Measurements from ENCODE around the gene SEMA3B.

DNA sequence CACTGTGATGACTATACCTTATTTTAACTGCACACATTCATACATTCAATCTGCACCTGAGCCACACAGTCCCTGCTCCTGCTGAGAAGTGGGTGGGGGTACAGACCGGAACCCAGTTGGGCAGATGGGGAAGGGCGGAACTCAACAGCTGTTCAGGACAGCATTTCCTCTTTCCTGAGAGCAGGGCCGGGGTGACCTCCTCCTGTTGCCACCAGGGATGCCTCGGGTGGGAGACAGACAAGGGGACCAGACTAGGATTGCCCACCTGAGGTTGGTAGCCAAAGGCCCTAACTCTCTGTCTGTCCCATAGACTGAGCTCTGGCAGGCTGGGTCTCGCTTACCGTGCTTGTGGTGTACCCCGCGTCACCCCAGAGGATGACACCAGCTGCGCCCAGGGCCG lies 49.7 kb downstream of the SEMA3B start:
- TF ChIP-seq, protein P1, sequence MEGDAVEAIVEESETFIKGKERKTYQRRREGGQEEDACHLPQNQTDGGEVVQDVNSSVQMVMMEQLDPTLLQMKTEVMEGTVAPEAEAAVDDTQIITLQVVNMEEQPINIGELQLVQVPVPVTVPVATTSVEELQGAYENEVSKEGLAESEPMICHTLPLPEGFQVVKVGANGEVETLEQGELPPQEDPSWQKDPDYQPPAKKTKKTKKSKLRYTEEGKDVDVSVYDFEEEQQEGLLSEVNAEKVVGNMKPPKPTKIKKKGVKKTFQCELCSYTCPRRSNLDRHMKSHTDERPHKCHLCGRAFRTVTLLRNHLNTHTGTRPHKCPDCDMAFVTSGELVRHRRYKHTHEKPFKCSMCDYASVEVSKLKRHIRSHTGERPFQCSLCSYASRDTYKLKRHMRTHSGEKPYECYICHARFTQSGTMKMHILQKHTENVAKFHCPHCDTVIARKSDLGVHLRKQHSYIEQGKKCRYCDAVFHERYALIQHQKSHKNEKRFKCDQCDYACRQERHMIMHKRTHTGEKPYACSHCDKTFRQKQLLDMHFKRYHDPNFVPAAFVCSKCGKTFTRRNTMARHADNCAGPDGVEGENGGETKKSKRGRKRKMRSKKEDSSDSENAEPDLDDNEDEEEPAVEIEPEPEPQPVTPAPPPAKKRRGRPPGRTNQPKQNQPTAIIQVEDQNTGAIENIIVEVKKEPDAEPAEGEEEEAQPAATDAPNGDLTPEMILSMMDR (IDR thresholded peaks at IDR 0.05), result no peak
- no peak for TF ChIP-seq ZFX (IDR thresholded peaks at IDR 0.05; ENCODE audit: borderline replicate concordance)
